B cell (primary cell): ENCODE measurements around the gene EXD3. TPM values are rescaled to one million over a fixed set of nuclear protein-coding genes. Genes with fewer than 3 reads are reported as not detected.

Experiments
- ATAC-seq: fragments of 200-7000 bp; cut with Tn5 transposase; one replicate; pipeline ENCODE4 v1.10.0; 2021; ENCODE audit warnings: low read depth, mild to moderate bottlenecking, moderate number of reproducible peaks, moderate library complexity
- CTCF ChIA-PET: fragments of 350-600 bp; sonication (Branson Sonifier 250); formaldehyde crosslinking; loops from one replicate; lab custom pipeline; 2021; ENCODE audit warnings: antibody characterized with exemption, inconsistent platforms; lab: Charles Lee
- POLR2A ChIA-PET: fragments of 350-600 bp; sonication (Branson Sonifier 250); formaldehyde crosslinking; loops from one replicate; lab custom pipeline; 2021; ENCODE audit warnings: antibody characterized with exemption; lab: Charles Lee
- DNase-seq: peaks from one replicate; pipeline ENCODE4 v3.0.0; 2013
- H2AFZ ChIP-seq: 2 replicates; pipeline ENCODE4 v1.6.1; 2012; ENCODE audit warnings: mild to moderate bottlenecking, low read depth, low read length; ENCODE audit not compliant: insufficient read depth, poor library complexity, severe bottlenecking
- H3K27ac ChIP-seq, 2 donors: 1 replicate in 1 of 2; 2 replicates in 1 of 2; pipeline ENCODE4 v1.5.1; 2012 to 2013; ENCODE audit warnings: low read length in 2 of 2, mild to moderate bottlenecking in 2 of 2, moderate library complexity in 1 of 2
- H3K27me3 ChIP-seq, 4 experiments: fragments of 200-600 bp in 1 of 4; sonication (generic) in 1 of 4; replicated peaks in 1 of 4; 1 replicate in 2 of 4; 2 replicates in 2 of 4; pipeline versions ENCODE4 v1.6.1 to v1.7.0; 2013 to 2016; ENCODE audit warnings: low read length in 3 of 4, mild to moderate bottlenecking in 2 of 4, mixed read lengths in 1 of 4, moderate library complexity in 1 of 4; ENCODE audit not compliant: insufficient read depth in 4 of 4, control insufficient read depth in 3 of 4; ENCODE audit errors: control extremely low read depth in 1 of 4
- H3K36me3 ChIP-seq, 2 experiments: replicated peaks in 1 of 2; 1 replicate in 1 of 2; 2 replicates in 1 of 2; pipeline versions ENCODE4 v1.6.1 to v1.7.1; 2013; ENCODE audit warnings: low read length in 1 of 2; ENCODE audit not compliant: insufficient read depth in 2 of 2, control insufficient read depth in 1 of 2; ENCODE audit errors: control extremely low read depth in 1 of 2, extremely low read depth in 1 of 2
- H3K4me1 ChIP-seq, 2 donors: fragments of 200-600 bp in 1 of 2; sonication (generic) in 1 of 2; 1 replicate in 1 of 2; 2 replicates in 1 of 2; pipeline versions ENCODE4 v1.5.1 to v1.6.1; 2013 to 2017; ENCODE audit warnings: low read length in 2 of 2; ENCODE audit not compliant: control insufficient read depth in 2 of 2, insufficient read depth in 2 of 2
- H3K4me2 ChIP-seq: replicated peaks from 2 replicates; pipeline ENCODE3; 2012; ENCODE audit warnings: mild to moderate bottlenecking, low read depth, low read length; ENCODE audit not compliant: poor library complexity, severe bottlenecking
- H3K4me3 ChIP-seq, 5 experiments: fragments of 200-600 bp in 1 of 5; sonication (generic) in 1 of 5; 1 replicate in 3 of 5; 2 replicates in 2 of 5; pipeline versions ENCODE4 v1.5.1 to v1.7.0; 2011 to 2016; ENCODE audit warnings: low read length in 4 of 5, mild to moderate bottlenecking in 4 of 5, low read depth in 2 of 5, control low read depth in 1 of 5, moderate library complexity in 1 of 5; ENCODE audit not compliant: insufficient read depth in 1 of 5; ENCODE audit errors: control extremely low read depth in 1 of 5, extremely low read depth in 1 of 5
- H3K79me2 ChIP-seq: fragments of 200-600 bp; sonication (generic); one replicate; pipeline ENCODE4 v1.6.0; 2016; ENCODE audit warnings: low read length; ENCODE audit not compliant: control insufficient read depth, insufficient read depth
- H3K9ac ChIP-seq: fragments of 200-600 bp; sonication (generic); 2 replicates; pipeline ENCODE4 v1.6.1; 2017; ENCODE audit warnings: mild to moderate bottlenecking, low read length, moderate library complexity
- H3K9me3 ChIP-seq, 3 donors: one replicate each; pipeline versions ENCODE4 v1.6.1 to v1.7.1; 2013; ENCODE audit warnings: low read length in 2 of 3; ENCODE audit not compliant: control insufficient read depth in 2 of 3, insufficient read depth in 1 of 3; ENCODE audit errors: control extremely low read depth in 1 of 3
- H4K20me1 ChIP-seq: 2 replicates; pipeline ENCODE4 v1.6.0; 2012; ENCODE audit warnings: mild to moderate bottlenecking, low read length; ENCODE audit not compliant: insufficient read depth, control insufficient read depth, poor library complexity, severe bottlenecking
- H3K27ac Mint-ChIP-seq: one replicate; pipeline ENCODE4 v1.8.0; 2021; ENCODE audit warnings: mixed read lengths
- H3K27me3 Mint-ChIP-seq: one replicate; pipeline ENCODE4 v1.8.0; 2021; ENCODE audit warnings: mixed read lengths
- H3K4me1 Mint-ChIP-seq: one replicate; pipeline ENCODE4 v1.8.0; 2021; ENCODE audit warnings: mixed read lengths
- H3K4me3 Mint-ChIP-seq: one replicate; pipeline ENCODE4 v1.8.0; 2021; ENCODE audit warnings: mixed read lengths
- H3K9me3 Mint-ChIP-seq: one replicate; pipeline ENCODE4 v1.8.0; 2022; ENCODE audit warnings: mixed read lengths; ENCODE audit not compliant: insufficient read depth
- EZH2 ChIP-seq: IDR thresholded peaks from 2 replicates; pipeline ENCODE4 v1.6.1; 2012; ENCODE audit warnings: borderline replicate concordance, low read depth, mild to moderate bottlenecking, moderate library complexity, low read length; ENCODE audit not compliant: insufficient read depth, poor library complexity, severe bottlenecking
- WGBS: methylation state at CpG from one replicate; pipeline ENCODE4 v1.1.5; 2013; ENCODE audit warnings: missing lambda C conversion rate; ENCODE audit not compliant: insufficient coverage; 5-methylcytosine and 5-hydroxymethylcytosine counted together
- intact Hi-C: fragments of 100-400 bp; cut with micrococcal nuclease; formaldehyde crosslinking; loops from one replicate; pipeline ENCODE4 v1.10.0; 2022
- polyA plus RNA-seq: library from polyadenylated mRNA; depleted of rRNA; stranded (reverse); fragments of >200 nt; gene quantifications from 2 replicates; pipeline ENCODE4 v1.2.3, GENCODE V29; 2012
- total RNA-seq, 2 donors: library from RNA; stranded (reverse); fragments of 120-200 nt in 1 of 2; gene quantifications; 1 replicate in 1 of 2; 2 replicates in 1 of 2; pipeline versions ENCODE4 v1.2.3 to v1.2.4, GENCODE V29; 2013 to 2022
- TF ChIP-seq, protein P1 (sequence below): fragments of 200-600 bp; IDR thresholded peaks from one replicate; pipeline ENCODE4 v1.8.0; 2022; ENCODE audit warnings: antibody characterized with exemption, mild to moderate bottlenecking

EXD3 gene
- total and polyA plus RNA-seq, 2 donors (not counting 1 experiment from before 2014, with no cell fraction given), result 22.5 to 23.7 TPM

DNA sequence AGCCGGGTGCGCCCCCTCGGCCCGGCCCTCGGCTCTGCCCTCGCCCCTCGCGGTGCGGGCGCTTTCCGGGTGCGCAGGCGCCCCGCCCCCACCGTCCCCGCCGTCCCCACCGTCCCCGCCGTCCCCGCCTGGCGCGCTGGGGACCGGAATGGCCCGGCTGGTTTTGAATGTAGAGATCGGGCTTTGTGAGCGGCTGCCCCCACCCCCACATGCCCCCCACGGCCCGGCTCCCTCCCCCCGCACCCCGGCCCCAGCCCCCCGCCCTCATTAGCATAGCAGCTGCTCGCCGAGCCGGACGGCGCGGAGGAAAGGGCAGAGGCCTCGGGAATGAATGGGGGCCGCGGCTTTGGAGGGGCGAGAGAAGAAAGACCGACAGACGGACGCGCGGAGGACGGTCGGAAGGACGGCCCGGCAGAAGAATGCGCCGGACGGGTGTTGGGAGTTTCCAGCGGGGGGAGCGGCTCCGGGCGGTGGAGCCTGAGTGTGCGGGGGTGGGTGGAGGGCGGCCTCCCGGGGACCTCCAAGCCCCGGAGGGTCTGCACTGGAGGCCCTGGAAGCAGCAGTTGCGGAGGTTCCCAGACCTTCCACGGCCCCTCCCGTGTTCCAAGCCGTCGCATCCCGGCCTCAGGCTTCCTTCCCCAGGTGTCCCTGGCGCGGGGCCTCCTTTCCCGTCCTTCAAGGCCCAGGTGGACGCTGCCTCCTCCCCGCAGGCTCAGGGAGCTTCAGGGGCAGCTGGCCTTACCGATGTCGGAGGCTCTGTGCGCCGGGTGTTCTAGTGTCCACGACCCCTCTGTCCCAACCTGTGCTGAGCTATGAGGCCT lies 126.9 kb downstream of the EXD3 start:
- CTCF ChIA-PET, result interaction anchor here (1.0 to 2.1 kb wide), 2 partner anchors 9 to 23 kb away, joined by 3 to 11 read pairs; no protein-coding TSS in a partner anchor
- Histone ChIP-seq H3K9ac (no peak overlapping the region), H3K36me3 (no peaks in the 10 kb centered on the region), H3K4me2 (peak overlapping the region; percentile 95), H2AFZ (no peak overlapping the region), H3K4me3 (peak overlapping the region in 3 of 5 experiments; percentile 8 to 44 (median 21)), H3K27me3 (peaks cover 0 to 66% (median 37%) of the 10 kb centered on the region in 4 experiments), H3K9me3 (peaks cover 0 to 30% (median 4%) of the 10 kb centered on the region in 3 donors), H3K79me2 (no peaks in the 10 kb centered on the region), H4K20me1 (peaks cover 13% of the 10 kb centered on the region), H3K4me1 (peaks cover 36% of the 10 kb centered on the region in 2 donors), H3K27ac (no peak overlapping the region)
- intact Hi-C loops, result loop anchor here (1.0 to 10.0 kb wide), 2 partner anchors 149 to 239 kb away; no protein-coding TSS in a partner anchor
- H3K27me3 Mint-ChIP-seq, result peaks cover 32% of the 10 kb centered on the region
- TF ChIP-seq, protein P1, sequence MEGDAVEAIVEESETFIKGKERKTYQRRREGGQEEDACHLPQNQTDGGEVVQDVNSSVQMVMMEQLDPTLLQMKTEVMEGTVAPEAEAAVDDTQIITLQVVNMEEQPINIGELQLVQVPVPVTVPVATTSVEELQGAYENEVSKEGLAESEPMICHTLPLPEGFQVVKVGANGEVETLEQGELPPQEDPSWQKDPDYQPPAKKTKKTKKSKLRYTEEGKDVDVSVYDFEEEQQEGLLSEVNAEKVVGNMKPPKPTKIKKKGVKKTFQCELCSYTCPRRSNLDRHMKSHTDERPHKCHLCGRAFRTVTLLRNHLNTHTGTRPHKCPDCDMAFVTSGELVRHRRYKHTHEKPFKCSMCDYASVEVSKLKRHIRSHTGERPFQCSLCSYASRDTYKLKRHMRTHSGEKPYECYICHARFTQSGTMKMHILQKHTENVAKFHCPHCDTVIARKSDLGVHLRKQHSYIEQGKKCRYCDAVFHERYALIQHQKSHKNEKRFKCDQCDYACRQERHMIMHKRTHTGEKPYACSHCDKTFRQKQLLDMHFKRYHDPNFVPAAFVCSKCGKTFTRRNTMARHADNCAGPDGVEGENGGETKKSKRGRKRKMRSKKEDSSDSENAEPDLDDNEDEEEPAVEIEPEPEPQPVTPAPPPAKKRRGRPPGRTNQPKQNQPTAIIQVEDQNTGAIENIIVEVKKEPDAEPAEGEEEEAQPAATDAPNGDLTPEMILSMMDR, result no peak
- TF ChIP-seq EZH2, result no peak
- peaks cover 21% of the 10 kb centered on the region for H3K4me1 Mint-ChIP-seq
- peak overlapping the region; percentile 76 for H3K4me3 Mint-ChIP-seq
- POLR2A ChIA-PET, result interaction anchor here (0.6 kb wide), 2 partner anchors 41 to 386 kb away, joined by 3 to 5 read pairs; no protein-coding TSS in a partner anchor
- no peak for DNase-seq
- 28% methylated on average over 56 of the region's 78 CpGs for WGBS
- ATAC-seq, result no peak
- H3K9me3 Mint-ChIP-seq, result no peaks in the 10 kb centered on the region
- H3K27ac Mint-ChIP-seq, result peak overlapping the region; percentile 63
